Left ventricle myocardium inferior (tissue), 1 donor: ENCODE results near the gene HOXA9. TPM values are rescaled to one million over a fixed set of nuclear protein-coding genes. Genes with fewer than 3 reads are reported as not detected.

ENCODE experiments used
- DNase-seq: peaks from one replicate; pipeline ENCODE4 v3.0.0-alpha.2; 2020
- H3K27ac ChIP-seq: fragments of 200-600 bp; replicated peaks from 2 replicates; pipeline ENCODE4 v1.8.0; 2021
- H3K27me3 ChIP-seq: fragments of 200-600 bp; 2 replicates; pipeline ENCODE4 v1.8.0; 2021; ENCODE audit warnings: low read depth
- H3K36me3 ChIP-seq: fragments of 200-600 bp; 2 replicates; pipeline ENCODE4 v1.8.0; 2021
- H3K4me1 ChIP-seq: fragments of 200-600 bp; 2 replicates; pipeline ENCODE4 v1.8.0; 2021
- H3K4me3 ChIP-seq: fragments of 200-600 bp; 2 replicates; pipeline ENCODE4 v1.8.0; 2021; ENCODE audit warnings: mild to moderate bottlenecking, moderate library complexity
- H3K9me3 ChIP-seq: fragments of 200-600 bp; replicated peaks from 2 replicates; pipeline ENCODE4 v1.8.0; 2021
- intact Hi-C: fragments of 100-400 bp; cut with micrococcal nuclease; formaldehyde crosslinking; loops from one replicate; pipeline ENCODE4 v1.11.0; 2022
- total RNA-seq: library from RNA; stranded (reverse); fragmentation: NEBNext Ultra II Directional; extraction: Animal tissue kit (Norgen Biotek cat#: 25700); gene quantifications from one replicate; pipeline ENCODE4 v1.2.1, GENCODE V29; 2021
- TF ChIP-seq, protein P1 (sequence below): fragments of 200-600 bp; IDR thresholded peaks from 2 replicates; pipeline ENCODE4 v1.8.0; 2021; ENCODE audit warnings: antibody characterized with exemption, mild to moderate bottlenecking, borderline replicate concordance
- donor health status: DM: no; HTN: yes; CAD: no; lungs with severe emphysema.

The HOXA9 gene
- total RNA-seq, 1 donor from 2014 or later = not detected

DNA sequence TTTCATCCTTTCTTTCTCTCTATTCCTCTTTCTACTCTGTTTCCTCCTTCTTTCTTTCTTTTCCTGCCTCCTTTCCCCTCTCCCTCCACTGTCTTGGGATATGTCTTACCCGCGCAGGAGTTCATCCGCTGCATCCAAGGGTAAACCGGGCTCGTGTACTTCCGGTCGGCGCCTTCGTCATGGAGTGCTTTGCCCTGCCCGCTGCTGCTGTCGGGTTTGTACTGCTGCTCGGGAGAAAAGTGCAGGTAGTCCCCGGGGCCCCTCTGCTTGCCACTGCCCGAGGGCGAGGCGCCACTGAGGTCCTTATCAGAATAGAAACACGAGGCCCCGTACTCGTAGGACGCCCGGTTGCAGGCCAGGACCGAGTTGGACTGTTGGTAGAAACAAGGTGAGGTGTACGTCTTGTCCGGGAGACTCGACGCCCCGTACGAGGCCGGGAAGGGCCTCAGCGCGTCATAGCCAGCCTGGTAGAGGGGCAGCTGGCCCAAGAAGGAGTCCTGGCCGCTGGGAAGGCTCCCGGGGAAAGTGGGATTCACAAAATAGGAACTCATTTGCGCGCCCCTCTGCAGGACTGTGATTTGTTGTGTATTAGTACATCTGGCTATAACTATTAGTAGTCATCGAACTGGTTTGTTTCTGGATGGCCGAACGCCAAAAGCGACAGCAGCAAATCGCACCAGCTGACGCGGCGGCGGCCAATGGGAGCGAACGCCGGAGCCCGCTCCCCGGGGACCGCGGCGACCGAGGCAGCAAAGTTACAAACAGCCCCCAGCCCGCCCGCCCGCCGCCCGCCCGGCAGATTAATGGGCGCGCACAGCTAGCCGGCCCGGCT, 17.9 kb downstream of the HOXA9 start, which contains the start of gene HOXA6:
TSS of gene HOXA6 (minus strand) at position 576 of the 832 bp plus-strand sequence. CDS start at position 551, 25 bp downstream.
- H3K27me3 ChIP-seq = peaks cover 100% of the 10 kb centered on the region
- TF ChIP-seq, protein P1, sequence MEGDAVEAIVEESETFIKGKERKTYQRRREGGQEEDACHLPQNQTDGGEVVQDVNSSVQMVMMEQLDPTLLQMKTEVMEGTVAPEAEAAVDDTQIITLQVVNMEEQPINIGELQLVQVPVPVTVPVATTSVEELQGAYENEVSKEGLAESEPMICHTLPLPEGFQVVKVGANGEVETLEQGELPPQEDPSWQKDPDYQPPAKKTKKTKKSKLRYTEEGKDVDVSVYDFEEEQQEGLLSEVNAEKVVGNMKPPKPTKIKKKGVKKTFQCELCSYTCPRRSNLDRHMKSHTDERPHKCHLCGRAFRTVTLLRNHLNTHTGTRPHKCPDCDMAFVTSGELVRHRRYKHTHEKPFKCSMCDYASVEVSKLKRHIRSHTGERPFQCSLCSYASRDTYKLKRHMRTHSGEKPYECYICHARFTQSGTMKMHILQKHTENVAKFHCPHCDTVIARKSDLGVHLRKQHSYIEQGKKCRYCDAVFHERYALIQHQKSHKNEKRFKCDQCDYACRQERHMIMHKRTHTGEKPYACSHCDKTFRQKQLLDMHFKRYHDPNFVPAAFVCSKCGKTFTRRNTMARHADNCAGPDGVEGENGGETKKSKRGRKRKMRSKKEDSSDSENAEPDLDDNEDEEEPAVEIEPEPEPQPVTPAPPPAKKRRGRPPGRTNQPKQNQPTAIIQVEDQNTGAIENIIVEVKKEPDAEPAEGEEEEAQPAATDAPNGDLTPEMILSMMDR = no peak
- H3K27ac ChIP-seq = peak within 1 kb of the TSS; percentile 30
- H3K36me3 ChIP-seq = no peaks in the 10 kb centered on the region
- intact Hi-C loops = no loop called here
- peak within 1 kb of the TSS; percentile 54 for H3K4me3 ChIP-seq
- DNase-seq = no peak
- H3K9me3 ChIP-seq = no peaks in the 10 kb centered on the region
- peaks cover 63% of the 10 kb centered on the region for H3K4me1 ChIP-seq

DNA sequence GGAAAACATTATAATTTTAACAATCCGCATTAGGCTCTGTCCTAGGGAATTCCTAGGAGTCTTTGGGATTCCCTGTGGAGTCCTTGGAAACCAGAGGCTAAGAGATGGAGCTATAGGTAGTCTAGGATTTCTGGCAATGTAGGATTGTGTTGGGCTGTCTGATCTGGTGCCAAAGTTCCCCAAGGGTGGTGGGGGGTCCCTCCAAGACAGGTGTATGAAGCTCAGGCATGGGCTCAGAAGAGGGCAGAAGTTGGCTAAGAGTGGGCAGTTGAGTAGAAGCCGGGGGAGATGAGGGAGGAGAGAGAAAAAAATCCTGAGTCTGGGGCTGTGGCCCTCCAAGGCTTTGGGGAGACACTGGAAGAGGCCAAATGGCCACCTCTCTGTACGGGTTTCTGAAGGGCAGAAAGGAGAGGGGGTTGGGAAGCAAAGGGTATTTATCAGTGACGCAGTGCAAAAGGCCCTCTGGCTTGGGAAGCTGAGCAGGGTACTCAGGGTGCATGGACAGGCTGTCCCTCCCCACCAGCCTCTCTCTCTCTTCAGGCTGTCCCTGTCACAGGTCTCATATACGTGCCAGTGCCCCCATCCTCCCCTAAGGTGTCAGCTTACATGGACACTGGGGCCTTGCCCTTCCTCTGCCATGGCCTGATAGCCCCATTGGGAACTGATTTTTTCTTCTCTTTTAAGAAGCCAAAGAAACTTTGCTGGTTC, 18.7 kb downstream of the HOXA9 start:
- Histone ChIP-seq H3K27ac (no peak overlapping the region), H3K9me3 (no peaks in the 10 kb centered on the region), H3K4me1 (peaks cover 62% of the 10 kb centered on the region), H3K4me3 (no peak overlapping the region), H3K36me3 (no peaks in the 10 kb centered on the region), H3K27me3 (peaks cover 100% of the 10 kb centered on the region)
- TF ChIP-seq, protein P1 = no peak
- DNase-seq = no peak
- intact Hi-C loops = no loop called here

DNA sequence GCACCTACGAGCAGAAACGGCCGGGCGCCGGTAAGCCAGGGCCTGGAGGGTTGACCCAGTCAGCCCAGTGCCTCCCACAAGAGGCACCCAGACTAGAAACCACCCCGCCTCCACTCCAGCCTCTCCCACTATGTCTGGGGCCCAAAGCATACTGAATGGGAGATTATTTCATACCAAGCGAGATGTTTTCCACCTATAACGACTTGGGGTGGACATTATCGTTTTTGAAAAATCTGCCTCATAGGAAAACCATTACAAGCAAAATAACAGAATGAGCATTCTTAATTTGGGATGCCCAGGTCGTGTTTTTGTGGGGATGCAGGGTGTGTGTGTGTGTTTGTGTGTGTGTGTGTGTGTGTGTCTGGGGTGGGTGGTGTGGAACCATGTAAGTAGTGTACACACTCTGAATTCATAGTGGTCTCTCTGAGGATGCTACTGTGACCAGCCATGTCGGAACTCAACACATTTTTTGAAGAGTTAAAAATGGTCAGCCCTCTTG, 19.4 kb downstream of the HOXA9 start:
- no peaks in the 10 kb centered on the region for H3K36me3 ChIP-seq
- H3K27me3 ChIP-seq = peaks cover 100% of the 10 kb centered on the region
- TF ChIP-seq, protein P1 = no peak
- H3K27ac ChIP-seq = no peak overlapping the region
- H3K4me3 ChIP-seq = no peak overlapping the region
- no peaks in the 10 kb centered on the region for H3K9me3 ChIP-seq
- peaks cover 55% of the 10 kb centered on the region for H3K4me1 ChIP-seq
- no peak for DNase-seq
- intact Hi-C loops = no loop called here

DNA sequence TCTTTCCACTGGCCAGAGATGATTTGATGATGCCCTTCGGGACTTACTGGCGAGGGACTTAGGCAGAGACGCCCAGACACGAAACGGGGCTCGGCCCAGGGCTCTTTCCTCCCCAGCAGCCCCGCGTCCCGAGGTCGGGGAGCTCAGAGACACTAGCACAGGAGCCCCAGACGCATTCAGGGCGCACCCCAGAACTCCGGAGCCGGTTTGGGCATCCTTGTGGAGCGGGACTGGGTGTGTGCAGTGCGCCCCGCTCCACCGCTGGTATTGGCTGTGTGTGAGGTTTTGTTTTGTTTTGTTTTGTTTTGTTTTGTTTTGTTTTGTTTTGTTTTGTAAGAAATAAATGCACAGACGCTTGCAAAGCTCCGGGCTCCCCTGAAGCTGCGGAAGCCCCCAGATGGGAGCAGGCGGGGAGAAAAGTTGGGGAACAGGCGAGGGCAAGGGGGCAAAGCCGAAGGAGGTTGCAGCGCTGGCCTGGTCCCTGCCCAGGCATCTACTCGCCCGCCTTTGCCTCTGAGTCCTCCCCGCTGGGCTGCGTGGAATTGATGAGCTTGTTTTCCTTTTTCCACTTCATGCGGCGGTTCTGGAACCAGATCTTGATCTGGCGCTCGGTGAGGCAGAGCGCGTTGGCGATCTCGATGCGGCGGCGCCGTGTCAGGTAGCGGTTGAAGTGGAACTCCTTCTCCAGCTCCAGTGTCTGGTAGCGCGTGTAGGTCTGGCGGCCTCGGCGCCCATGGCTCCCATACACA, 20.0 kb downstream of the HOXA9 start:
- Histone ChIP-seq H3K9me3 (no peaks in the 10 kb centered on the region), H3K36me3 (no peaks in the 10 kb centered on the region), H3K27ac (no peak overlapping the region), H3K4me3 (no peak overlapping the region), H3K4me1 (peaks cover 49% of the 10 kb centered on the region), H3K27me3 (peaks cover 100% of the 10 kb centered on the region)
- intact Hi-C loops = no loop called here
- DNase-seq = no peak
- TF ChIP-seq, protein P1 = no peak

DNA sequence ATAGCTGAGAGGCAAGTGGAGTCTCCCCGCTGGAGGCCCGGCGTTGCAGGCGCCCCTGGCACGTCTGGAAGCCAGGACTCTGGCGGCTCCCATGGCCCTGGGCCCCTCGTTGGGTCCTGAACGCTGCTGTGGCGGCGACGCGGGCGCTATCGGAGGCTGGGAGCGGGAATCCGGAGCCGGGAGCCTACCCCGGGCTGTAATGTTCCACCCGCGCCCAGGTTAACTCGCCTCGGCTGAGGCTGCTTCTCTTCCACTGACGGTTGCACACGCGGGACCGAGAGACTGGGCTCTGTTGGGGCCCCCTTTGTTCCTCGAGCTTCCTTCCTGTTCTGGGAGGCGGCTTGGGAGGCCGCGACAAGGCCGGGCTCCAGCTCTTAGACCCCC, 20.6 kb downstream of the HOXA9 start:
- Histone ChIP-seq H3K4me1 (peaks cover 49% of the 10 kb centered on the region), H3K27me3 (peaks cover 100% of the 10 kb centered on the region), H3K27ac (no peak overlapping the region), H3K9me3 (no peaks in the 10 kb centered on the region), H3K4me3 (no peak overlapping the region), H3K36me3 (no peaks in the 10 kb centered on the region)
- DNase-seq = no peak
- intact Hi-C loops = no loop called here
- TF ChIP-seq, protein P1 = no peak
